Measurements from ENCODE around the gene ZNF93. TPM values are rescaled to one million over a fixed set of nuclear protein-coding genes. Genes with fewer than 3 reads are reported as not detected.
"Not testable (repeated sequence)": the region's sequence is repeated elsewhere in the genome, so short reads cannot be mapped to it uniquely, and the experiment has no call there.

ZNF93 gene
- total and polyA plus RNA-seq, 9 of the 15 experiments (the other 6 are each of a cell fraction or from before 2014, with no cell fraction given), result 11.1 to 26.3 (median 17.1) TPM

DNA sequence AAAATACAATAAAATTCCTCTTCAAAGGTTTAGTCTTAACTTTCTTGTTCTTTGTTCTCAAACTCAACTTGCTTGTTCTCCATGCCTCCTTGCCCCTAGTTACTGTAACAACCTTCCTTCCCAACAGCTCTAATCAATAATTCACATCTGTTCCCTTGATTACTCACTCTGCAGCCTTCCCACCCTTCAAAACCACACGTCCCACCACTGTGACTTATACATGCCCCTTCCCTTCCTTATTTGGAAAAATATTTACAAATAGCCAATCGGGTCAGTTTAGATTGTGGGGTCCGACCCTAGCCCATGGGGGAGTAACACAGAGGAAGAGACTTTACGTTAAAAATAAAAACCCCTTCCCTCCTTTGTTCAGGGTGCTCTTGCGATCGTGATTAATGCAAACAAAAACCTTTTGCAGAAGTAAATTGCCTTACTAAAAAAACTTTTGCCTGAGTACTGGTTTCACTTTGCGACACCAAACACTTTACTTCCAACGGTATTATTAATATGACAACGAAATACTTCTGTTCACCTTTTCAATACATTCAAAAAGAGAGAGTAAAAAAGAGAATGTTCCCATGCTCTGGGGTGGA lies 512 bp upstream of the ZNF93 start (continued):
- TF ChIP-seq IRF9 (tag; IDR thresholded peaks at IDR 0.05), result no peak
- peak; percentile 85; the same call in 1 of the 2 replicates for TF ChIP-seq SMARCE1 (IDR thresholded peaks at IDR 0.05)
- 0 out of 2 replicates have a peak, but pooled peaks have one; percentile 31 for TF ChIP-seq EP300 (IDR thresholded peaks at IDR 0.05; ENCODE audit: low read length)
- no peak for TF ChIP-seq ASH1L (IDR thresholded peaks at IDR 0.05; ENCODE audit: borderline replicate concordance, low read depth, partially characterized antibody)
- peak; percentile 63 for TF ChIP-seq CBFA2T3 (IDR thresholded peaks at IDR 0.05)
- TF ChIP-seq, protein P1, sequence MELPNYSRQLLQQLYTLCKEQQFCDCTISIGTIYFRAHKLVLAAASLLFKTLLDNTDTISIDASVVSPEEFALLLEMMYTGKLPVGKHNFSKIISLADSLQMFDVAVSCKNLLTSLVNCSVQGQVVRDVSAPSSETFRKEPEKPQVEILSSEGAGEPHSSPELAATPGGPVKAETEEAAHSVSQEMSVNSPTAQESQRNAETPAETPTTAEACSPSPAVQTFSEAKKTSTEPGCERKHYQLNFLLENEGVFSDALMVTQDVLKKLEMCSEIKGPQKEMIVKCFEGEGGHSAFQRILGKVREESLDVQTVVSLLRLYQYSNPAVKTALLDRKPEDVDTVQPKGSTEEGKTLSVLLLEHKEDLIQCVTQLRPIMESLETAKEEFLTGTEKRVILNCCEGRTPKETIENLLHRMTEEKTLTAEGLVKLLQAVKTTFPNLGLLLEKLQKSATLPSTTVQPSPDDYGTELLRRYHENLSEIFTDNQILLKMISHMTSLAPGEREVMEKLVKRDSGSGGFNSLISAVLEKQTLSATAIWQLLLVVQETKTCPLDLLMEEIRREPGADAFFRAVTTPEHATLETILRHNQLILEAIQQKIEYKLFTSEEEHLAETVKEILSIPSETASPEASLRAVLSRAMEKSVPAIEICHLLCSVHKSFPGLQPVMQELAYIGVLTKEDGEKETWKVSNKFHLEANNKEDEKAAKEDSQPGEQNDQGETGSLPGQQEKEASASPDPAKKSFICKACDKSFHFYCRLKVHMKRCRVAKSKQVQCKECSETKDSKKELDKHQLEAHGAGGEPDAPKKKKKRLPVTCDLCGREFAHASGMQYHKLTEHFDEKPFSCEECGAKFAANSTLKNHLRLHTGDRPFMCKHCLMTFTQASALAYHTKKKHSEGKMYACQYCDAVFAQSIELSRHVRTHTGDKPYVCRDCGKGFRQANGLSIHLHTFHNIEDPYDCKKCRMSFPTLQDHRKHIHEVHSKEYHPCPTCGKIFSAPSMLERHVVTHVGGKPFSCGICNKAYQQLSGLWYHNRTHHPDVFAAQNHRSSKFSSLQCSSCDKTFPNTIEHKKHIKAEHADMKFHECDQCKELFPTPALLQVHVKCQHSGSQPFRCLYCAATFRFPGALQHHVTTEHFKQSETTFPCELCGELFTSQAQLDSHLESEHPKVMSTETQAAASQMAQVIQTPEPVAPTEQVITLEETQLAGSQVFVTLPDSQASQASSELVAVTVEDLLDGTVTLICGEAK (IDR thresholded peaks at IDR 0.05), result peak; percentile 53
- TF ChIP-seq, protein P1 (CRISPR knock-in tag; IDR thresholded peaks at IDR 0.05), result no peak
- TF ChIP-seq HNRNPL (IDR thresholded peaks at IDR 0.05; ENCODE audit: low read depth, low read length), result no peak

GRCh38 chr19:19907551-19907950 lies 6.8 kb downstream of the ZNF93 start:
- Histone ChIP-seq H3K79me2 (ENCODE audit: control insufficient read depth, insufficient read depth, low read length) (peaks cover 82% of the 10 kb centered on the region), H3K36me3 (ENCODE audit: control insufficient read depth, insufficient read depth, low read length) (peaks cover 21% of the 10 kb centered on the region; the same call in 1 of the 3 replicates)
- H3K9me3 ChIP-seq (replicated peaks; ENCODE audit: control insufficient read depth, insufficient read depth, low read depth, low read length); intact Hi-C loops (cut with micrococcal nuclease); POLR2A ChIA-PET; H4K20me1 ChIP-seq (replicated peaks; ENCODE audit: control insufficient read depth, insufficient read depth, low read length); CTCF ChIA-PET (ENCODE audit: low intra/inter-chr PET ratio); H3K27me3 ChIP-seq (ENCODE audit: control insufficient read depth in 2 of 2, insufficient read depth in 2 of 2, low read length in 2 of 2); H3K27ac ChIP-seq (ENCODE audit: extremely low read depth, low read depth, low read length); H3K9ac ChIP-seq (ENCODE audit: insufficient read depth in 1 of 2, low read depth in 2 of 2, low read length in 2 of 2); H3K9me1 ChIP-seq (ENCODE audit: control insufficient read depth, insufficient read depth, low read length); in situ Hi-C loops (cut with MboI); H3K4me2 ChIP-seq (ENCODE audit: insufficient read depth, low read length); DNase-seq (ENCODE audit: extremely low read depth in 1 of 4, low spot score in 3 of 4); FAIRE-seq; H2AFZ ChIP-seq (ENCODE audit: low read depth, low read length); ATAC-seq; H3K4me1 ChIP-seq (replicated peaks in 1 of 2; ENCODE audit: control insufficient read depth in 2 of 2, insufficient read depth in 2 of 2, low read length in 2 of 2); H3K4me3 ChIP-seq; BruUV-seq (replicated peaks): not testable (repeated sequence)
- WGBS (ENCODE audit: insufficient coverage, low coverage, missing lambda C conversion rate), result 64% methylated on average over 3 of the region's 3 CpGs

All from K562 (cell line).